Muscle layer of duodenum (tissue), 2 donors: ENCODE data around the gene PCDHGC5.

Experiments used
- H3K27ac ChIP-seq: one replicate; pipeline ENCODE4 v1.7.0; 2013; ENCODE audit warnings: mild to moderate bottlenecking, low read length
- H3K27me3 ChIP-seq: one replicate; pipeline ENCODE4 v1.7.0; 2013; ENCODE audit warnings: low read depth, mild to moderate bottlenecking, control low read depth, low read length
- H3K36me3 ChIP-seq, 2 donors: one replicate each; pipeline ENCODE4 v1.7.0; 2013; ENCODE audit warnings: low read length in 2 of 2, control low read depth in 1 of 2, mild to moderate bottlenecking in 1 of 2; ENCODE audit not compliant: insufficient read depth in 2 of 2, control insufficient read depth in 1 of 2
- H3K4me1 ChIP-seq, 2 donors: one replicate each; pipeline ENCODE4 v1.7.0; 2013; ENCODE audit warnings: low read length in 2 of 2, mild to moderate bottlenecking in 2 of 2, control low read depth in 1 of 2, moderate library complexity in 1 of 2; ENCODE audit not compliant: insufficient read depth in 2 of 2, control insufficient read depth in 1 of 2
- H3K4me3 ChIP-seq, 2 donors: one replicate each; pipeline ENCODE4 v1.7.0; 2013; ENCODE audit warnings: low read length in 2 of 2, low read depth in 1 of 2, mild to moderate bottlenecking in 1 of 2
- H3K9me3 ChIP-seq, 2 donors: one replicate each; pipeline ENCODE4 v1.7.0; 2013; ENCODE audit warnings: low read length in 2 of 2, control low read depth in 1 of 2, mild to moderate bottlenecking in 1 of 2; ENCODE audit not compliant: control insufficient read depth in 1 of 2
- donor health status: healthy.

The PCDHGC5 gene

DNA sequence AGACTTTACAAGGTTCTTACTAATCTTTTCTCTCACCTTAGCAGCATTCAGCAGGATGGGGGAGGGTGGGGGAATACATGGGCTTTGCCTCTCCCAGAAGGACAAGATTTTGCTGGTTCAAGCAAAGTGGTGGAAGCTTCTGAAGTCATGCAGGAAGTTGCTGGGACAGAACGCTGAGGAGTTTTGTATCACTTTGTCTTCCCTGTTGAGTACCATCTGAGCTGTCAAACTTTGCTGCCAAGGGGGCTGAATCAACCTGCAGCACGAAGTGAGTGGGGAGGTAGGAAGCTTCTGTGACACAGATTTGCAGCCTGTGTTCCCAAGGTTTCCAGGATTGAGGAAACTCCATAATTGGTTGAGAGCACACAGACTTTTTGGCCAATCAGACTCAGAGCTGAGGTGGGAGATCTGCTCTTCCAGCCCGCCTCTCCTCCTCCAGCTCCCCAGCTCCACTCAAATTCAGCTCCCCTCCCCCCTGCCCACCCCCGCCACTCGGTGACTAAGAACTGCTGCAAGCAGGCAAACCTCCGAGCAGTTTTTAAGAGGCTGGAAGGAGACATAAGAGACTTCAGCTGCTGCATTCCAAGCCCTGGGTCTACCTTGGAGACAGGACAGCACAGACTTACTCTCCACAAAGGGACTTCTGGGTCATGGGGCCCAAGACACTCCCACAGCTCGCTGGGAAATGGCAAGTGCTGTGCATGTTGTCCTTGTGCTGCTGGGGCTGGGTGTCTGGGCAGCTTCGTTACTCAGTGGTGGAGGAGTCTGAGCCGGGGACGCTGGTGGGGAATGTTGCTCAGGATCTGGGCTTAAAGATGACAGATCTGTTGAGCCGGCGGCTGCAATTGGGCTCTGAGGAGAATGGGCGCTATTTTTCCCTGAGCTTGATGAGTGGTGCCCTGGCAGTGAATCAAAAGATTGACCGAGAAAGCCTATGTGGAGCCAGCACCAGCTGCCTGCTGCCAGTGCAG is at the start of gene PCDHGC5:
Gene PCDHGC5, plus strand, starts transcription at position 491 of the 971 bp plus-strand sequence. Its CDS starts 160 bp downstream, at position 651.
- Histone ChIP-seq H3K27me3 (no peaks in the 10 kb centered on the region), H3K4me3 (no peak within 1 kb of the TSS), H3K4me1 (peaks cover 10 to 43% of the 10 kb centered on the region in 2 donors), H3K27ac (no peak within 1 kb of the TSS), H3K36me3 (peaks cover 7 to 24% of the 10 kb centered on the region in 2 donors), H3K9me3 (no peaks in the 10 kb centered on the region)

DNA sequence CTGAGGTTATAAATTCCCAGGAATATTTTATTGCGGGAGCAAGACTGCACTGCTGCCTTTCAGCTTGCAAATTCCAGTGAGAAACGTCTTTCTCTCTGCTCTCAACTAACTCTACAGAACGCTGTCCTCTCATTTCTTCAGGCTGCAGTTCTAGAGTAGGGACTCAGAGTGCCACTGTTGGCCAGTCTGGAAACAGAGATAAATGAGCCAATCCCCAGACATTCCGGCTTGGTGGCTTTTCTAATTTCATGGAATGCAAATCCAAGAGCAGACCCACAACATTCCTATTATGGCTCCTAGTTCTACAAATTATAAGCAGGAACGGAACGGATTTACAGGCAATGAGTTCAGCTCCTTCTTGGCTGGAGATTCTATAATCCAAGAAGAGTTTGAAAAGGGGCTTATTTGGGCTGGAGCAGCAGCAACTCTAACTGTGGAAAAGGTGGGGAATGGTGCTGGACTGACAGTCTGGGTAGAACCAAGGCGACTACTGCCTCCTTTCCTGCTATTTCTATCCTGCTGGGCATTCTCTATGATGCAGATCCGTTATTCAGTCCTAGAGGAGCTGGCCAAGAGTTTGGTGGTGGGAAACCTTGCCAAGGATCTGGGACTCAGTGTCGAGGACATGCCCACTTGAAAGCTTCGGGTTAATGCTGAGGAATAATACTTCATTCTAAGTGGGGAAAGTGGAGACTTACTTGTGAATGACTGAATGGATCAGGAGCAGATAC is 49.3 kb upstream of the PCDHGC5 start:
- Histone ChIP-seq H3K9me3 (peaks cover 31 to 53% of the 10 kb centered on the region in 2 donors), H3K4me1 (no peaks in the 10 kb centered on the region)

DNA sequence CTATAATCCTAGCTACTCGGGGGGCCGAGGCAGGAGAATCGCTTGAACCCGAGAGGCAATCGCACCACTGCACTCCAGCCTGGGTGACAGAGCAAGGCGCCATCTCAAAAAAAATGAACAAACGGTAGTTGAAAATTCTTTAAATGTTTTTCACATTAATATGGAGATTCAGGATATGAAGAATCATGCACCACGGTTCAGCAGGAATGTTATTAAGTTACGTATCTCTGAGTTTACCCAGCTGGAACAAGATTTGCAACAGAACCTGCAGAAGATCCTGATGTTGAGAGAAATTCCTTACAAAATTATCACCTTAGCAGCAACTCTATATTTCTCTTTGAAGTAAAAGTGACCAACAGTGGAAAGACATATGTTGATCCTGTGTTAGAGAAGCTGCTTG is 48.5 kb upstream of the PCDHGC5 start:
- H3K27me3 ChIP-seq: no peaks in the 10 kb centered on the region
- H3K4me3 ChIP-seq: peak overlapping the region in 1 of 2 donors; percentile 39
- H3K4me1 ChIP-seq: no peaks in the 10 kb centered on the region
- peaks cover 28 to 56% of the 10 kb centered on the region in 2 donors for H3K9me3 ChIP-seq
- peaks cover 0 to 3% of the 10 kb centered on the region in 2 donors for H3K36me3 ChIP-seq
- no peak overlapping the region for H3K27ac ChIP-seq

More for the DNA sequence above, 49.3 kb upstream of the PCDHGC5 start:
- Histone ChIP-seq H3K36me3 (peaks cover 0 to 3% of the 10 kb centered on the region in 2 donors), H3K4me3 (peak overlapping the region in 1 of 2 donors; percentile 43), H3K27me3 (no peaks in the 10 kb centered on the region), H3K27ac (no peak overlapping the region)

DNA sequence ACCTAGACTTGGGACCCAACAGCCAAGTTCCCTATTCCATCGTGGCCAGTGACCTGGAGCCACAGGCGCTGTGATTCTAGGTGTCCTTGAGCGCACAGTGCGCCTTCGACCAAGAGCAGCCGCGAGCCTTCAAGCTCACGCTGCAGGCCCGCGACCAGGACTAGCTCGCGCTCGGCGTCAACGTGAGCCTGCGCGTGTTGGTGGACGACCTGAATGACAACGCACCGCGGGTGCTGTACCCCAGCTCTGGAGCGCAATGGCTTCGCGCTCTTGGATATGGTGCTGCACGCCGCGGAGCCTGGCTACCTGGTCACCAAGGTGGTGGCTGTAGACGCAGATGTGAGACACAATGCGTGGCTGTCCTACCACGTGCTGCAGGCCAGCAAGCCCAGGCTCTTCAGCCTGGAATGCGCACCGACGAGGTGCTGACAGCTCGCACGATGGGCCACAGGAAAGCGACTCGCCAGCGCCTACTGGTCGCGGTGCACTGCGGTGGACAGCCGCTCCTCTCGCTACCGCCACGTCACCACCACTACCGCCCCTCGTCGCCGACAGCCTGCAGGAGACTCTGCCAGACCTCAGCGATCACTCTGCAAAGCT is 47.2 kb upstream of the PCDHGC5 start:
- peaks cover 16 to 53% of the 10 kb centered on the region in 2 donors for H3K9me3 ChIP-seq
- H3K36me3 ChIP-seq: peaks cover 0 to 3% of the 10 kb centered on the region in 2 donors
- H3K4me3 ChIP-seq: peak overlapping the region in 1 of 2 donors; percentile 39
- no peaks in the 10 kb centered on the region for H3K27me3 ChIP-seq
- no peak overlapping the region for H3K27ac ChIP-seq
- no peaks in the 10 kb centered on the region for H3K4me1 ChIP-seq

DNA sequence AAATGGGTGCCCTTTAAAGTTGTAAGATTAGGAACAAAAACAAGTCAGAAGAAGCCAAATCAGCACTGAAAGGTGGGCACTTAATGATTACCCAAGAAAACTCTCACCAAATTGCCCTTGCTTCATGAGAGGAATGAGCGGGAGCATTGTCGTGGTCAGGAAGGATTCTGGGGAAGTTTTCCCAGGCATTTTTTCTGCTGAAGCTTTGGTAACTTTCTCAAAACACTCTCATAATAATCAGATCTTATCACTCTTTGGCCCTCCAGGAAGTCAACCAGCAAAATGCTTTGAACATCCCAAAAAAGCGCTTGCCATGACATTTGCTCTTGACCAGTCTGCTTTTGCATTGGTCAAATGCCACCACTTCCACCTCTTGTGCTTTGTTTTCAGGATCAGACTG is 23.5 kb upstream of the PCDHGC5 start:
- Histone ChIP-seq H3K9me3 (no peaks in the 10 kb centered on the region), H3K36me3 (no peaks in the 10 kb centered on the region), H3K4me3 (no peak overlapping the region), H3K4me1 (no peaks in the 10 kb centered on the region), H3K27ac (no peak overlapping the region), H3K27me3 (no peaks in the 10 kb centered on the region)

DNA sequence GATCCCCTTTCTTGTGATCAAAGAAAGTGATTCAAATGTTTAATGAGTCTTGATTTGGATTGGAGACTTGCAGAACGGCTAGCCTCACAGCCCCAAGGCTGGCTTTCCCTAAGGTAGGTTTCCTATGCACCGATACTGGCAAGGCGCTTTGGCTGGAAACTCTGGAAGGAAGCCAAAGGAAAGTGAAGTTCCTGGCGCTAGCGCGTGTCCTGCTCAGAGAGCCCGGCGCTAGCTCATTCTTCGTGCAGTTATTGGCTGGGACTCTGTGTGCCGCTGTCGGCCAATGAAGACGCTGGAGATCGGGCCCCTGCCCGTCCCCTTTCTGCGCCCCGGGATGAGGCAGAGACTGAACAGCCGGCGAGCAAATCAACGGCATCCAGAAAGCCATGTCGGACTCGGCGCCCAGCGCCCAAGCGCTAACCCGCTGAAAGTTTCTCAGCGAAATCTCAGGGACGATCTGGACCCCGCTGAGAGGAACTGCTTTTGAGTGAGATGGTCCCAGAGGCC is 13.2 kb upstream of the PCDHGC5 start, which contains the start of gene PCDHGC3:
Gene PCDHGC3, plus strand, starts transcription at position 342 of the 507 bp plus-strand sequence. Its CDS starts 151 bp downstream, at position 493.
- Histone ChIP-seq H3K27ac (peak within 1 kb of the TSS; percentile 95), H3K9me3 (no peaks in the 10 kb centered on the region), H3K27me3 (no peaks in the 10 kb centered on the region), H3K4me3 (peak within 1 kb of the TSS; percentile 66 to 94), H3K4me1 (peaks cover 5 to 35% of the 10 kb centered on the region in 2 donors), H3K36me3 (no peaks in the 10 kb centered on the region)

DNA sequence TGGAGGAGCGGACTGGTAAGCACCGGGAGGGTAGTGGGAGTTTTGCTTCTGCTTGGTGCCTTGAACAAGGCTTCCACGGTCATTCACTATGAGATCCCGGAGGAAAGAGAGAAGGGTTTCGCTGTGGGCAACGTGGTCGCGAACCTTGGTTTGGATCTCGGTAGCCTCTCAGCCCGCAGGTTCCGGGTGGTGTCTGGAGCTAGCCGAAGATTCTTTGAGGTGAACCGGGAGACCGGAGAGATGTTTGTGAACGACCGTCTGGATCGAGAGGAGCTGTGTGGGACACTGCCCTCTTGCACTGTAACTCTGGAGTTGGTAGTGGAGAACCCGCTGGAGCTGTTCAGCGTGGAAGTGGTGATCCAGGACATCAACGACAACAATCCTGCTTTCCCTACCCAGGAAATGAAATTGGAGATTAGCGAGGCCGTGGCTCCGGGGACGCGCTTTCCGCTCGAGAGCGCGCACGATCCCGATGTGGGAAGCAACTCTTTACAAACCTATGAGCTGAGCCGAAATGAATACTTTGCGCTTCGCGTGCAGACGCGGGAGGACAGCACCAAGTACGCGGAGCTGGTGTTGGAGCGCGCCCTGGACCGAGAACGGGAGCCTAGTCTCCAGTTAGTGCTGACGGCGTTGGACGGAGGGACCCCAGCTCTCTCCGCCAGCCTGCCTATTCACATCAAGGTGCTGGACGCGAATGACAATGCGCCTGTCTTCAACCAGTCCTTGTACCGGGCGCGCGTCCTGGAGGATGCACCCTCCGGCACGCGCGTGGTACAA is 12.6 kb upstream of the PCDHGC5 start:
- Histone ChIP-seq H3K4me1 (peaks cover 5 to 38% of the 10 kb centered on the region in 2 donors), H3K27ac (peak overlapping the region; percentile 95), H3K4me3 (peak overlapping the region; percentile 66 to 94), H3K36me3 (no peaks in the 10 kb centered on the region), H3K27me3 (no peaks in the 10 kb centered on the region), H3K9me3 (no peaks in the 10 kb centered on the region)

DNA sequence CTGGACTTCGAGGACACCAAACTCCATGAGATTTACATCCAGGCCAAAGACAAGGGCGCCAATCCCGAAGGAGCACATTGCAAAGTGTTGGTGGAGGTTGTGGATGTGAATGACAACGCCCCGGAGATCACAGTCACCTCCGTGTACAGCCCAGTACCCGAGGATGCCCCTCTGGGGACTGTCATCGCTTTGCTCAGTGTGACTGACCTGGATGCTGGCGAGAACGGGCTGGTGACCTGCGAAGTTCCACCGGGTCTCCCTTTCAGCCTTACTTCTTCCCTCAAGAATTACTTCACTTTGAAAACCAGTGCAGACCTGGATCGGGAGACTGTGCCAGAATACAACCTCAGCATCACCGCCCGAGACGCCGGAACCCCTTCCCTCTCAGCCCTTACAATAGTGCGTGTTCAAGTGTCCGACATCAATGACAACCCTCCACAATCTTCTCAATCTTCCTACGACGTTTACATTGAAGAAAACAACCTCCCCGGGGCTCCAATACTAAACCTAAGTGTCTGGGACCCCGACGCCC is 11.8 kb upstream of the PCDHGC5 start:
- no peaks in the 10 kb centered on the region for H3K9me3 ChIP-seq
- H3K27ac ChIP-seq: no peak overlapping the region
- H3K27me3 ChIP-seq: no peaks in the 10 kb centered on the region
- no peaks in the 10 kb centered on the region for H3K36me3 ChIP-seq
- peak overlapping the region; percentile 66 to 94 for H3K4me3 ChIP-seq
- H3K4me1 ChIP-seq: peaks cover 5 to 38% of the 10 kb centered on the region in 2 donors

DNA sequence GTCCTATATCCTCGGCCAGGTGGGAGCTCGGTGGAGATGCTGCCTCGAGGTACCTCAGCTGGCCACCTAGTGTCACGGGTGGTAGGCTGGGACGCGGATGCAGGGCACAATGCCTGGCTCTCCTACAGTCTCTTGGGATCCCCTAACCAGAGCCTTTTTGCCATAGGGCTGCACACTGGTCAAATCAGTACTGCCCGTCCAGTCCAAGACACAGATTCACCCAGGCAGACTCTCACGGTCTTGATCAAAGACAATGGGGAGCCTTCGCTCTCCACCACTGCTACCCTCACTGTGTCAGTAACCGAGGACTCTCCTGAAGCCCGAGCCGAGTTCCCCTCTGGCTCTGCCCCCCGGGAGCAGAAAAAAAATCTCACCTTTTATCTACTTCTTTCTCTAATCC is 11.1 kb upstream of the PCDHGC5 start:
- Histone ChIP-seq H3K27ac (no peak overlapping the region), H3K36me3 (no peaks in the 10 kb centered on the region), H3K4me3 (peak overlapping the region; percentile 66 to 94), H3K27me3 (no peaks in the 10 kb centered on the region), H3K9me3 (no peaks in the 10 kb centered on the region), H3K4me1 (peaks cover 5 to 38% of the 10 kb centered on the region in 2 donors)

DNA sequence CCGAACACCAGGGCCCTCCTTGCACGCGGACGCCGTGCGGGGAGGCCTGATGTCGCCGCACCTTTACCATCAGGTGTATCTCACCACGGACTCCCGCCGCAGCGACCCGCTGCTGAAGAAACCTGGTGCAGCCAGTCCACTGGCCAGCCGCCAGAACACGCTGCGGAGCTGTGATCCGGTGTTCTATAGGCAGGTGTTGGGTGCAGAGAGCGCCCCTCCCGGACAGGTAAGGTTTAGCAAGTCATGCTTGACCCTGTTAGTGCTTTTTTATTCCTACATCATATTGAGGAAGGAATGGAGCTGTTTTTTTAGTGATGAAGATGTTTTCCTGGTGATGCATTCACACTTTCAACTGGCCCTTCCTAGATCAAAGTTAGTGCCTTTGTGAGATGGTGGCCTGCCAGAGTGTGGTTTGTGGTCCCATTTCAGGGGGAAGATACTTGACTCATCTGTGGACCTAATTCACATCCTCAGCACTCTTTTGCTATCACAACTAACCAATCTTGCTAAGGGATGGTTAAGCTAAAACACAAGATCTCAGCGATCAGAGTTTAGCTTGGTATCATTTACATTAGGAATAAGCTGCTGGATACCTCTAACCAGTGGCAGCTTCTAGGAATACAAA is 10.4 kb upstream of the PCDHGC5 start:
- H3K4me3 ChIP-seq: peak overlapping the region; percentile 66 to 94
- no peaks in the 10 kb centered on the region for H3K9me3 ChIP-seq
- H3K4me1 ChIP-seq: peaks cover 5 to 44% of the 10 kb centered on the region in 2 donors
- H3K27ac ChIP-seq: no peak overlapping the region
- no peaks in the 10 kb centered on the region for H3K36me3 ChIP-seq
- no peaks in the 10 kb centered on the region for H3K27me3 ChIP-seq
